Suprapubic skin (tissue), 4 donors: ENCODE data around the gene CCNT2. TPM values are rescaled to one million over a fixed set of nuclear protein-coding genes. Genes with fewer than 3 reads are reported as not detected.
"Not testable (repeated sequence)": the region's sequence is repeated elsewhere in the genome, so short reads cannot be mapped to it uniquely, and the experiment has no call there.

Source experiments
- DNase-seq, 2 donors: peaks; one replicate each; pipeline ENCODE4 v3.0.0-alpha.2; 2019; ENCODE audit warnings: low spot score in 2 of 2
- H3K27ac ChIP-seq: fragments of 200-600 bp; sonication (generic); one replicate; pipeline ENCODE4 v1.5.1; 2019
- H3K27me3 ChIP-seq: fragments of 200-600 bp; sonication (generic); one replicate; pipeline ENCODE4 v1.5.1; 2019
- H3K36me3 ChIP-seq: fragments of 200-600 bp; sonication (generic); one replicate; pipeline ENCODE4 v1.5.1; 2019
- H3K4me1 ChIP-seq: fragments of 200-600 bp; sonication (generic); one replicate; pipeline ENCODE4 v1.5.1; 2019
- H3K4me3 ChIP-seq: fragments of 200-600 bp; sonication (generic); one replicate; pipeline ENCODE4 v1.5.1; 2019; ENCODE audit warnings: mild to moderate bottlenecking
- H3K9me3 ChIP-seq: fragments of 200-600 bp; sonication (generic); one replicate; pipeline ENCODE4 v1.5.1; 2019
- EP300 ChIP-seq: sonication (generic); formaldehyde crosslinking; IDR thresholded peaks from one replicate; pipeline ENCODE4 v1.6.1; 2017; ENCODE audit warnings: antibody characterized with exemption
- POLR2A ChIP-seq, 2 donors: fragments of 450-650 bp; IDR thresholded peaks; one replicate each; pipeline ENCODE4 v1.6.1; 2017; ENCODE audit warnings: antibody characterized with exemption in 2 of 2, mild to moderate bottlenecking in 2 of 2, moderate library complexity in 2 of 2
- POLR2AphosphoS5 ChIP-seq, 3 donors: sonication (generic); formaldehyde crosslinking; IDR thresholded peaks; one replicate each; pipeline ENCODE4 v1.6.1; 2017; ENCODE audit warnings: antibody characterized with exemption in 3 of 3
- WGBS: methylation state at CpG from one replicate; pipeline ENCODE4 v1.1.5; 2018; 5-methylcytosine and 5-hydroxymethylcytosine counted together
- total RNA-seq, 4 donors: library from RNA; depleted of rRNA; stranded (reverse); fragments of >200 nt; gene quantifications; one replicate each; pipeline ENCODE4 v1.1.0, GENCODE V29; 2016
- TF ChIP-seq, protein P1 (sequence below), 2 donors: fragments of 200-600 bp in 1 of 2; fragments of 450-650 bp in 1 of 2; sonication (generic) in 1 of 2; IDR thresholded peaks; one replicate each; pipeline ENCODE4 v1.5.1; 2016 to 2019; ENCODE audit warnings: antibody characterized with exemption in 2 of 2, mild to moderate bottlenecking in 1 of 2, moderate library complexity in 1 of 2

The CCNT2 gene
- total RNA-seq, 4 donors from 2014 or later, result 24.0 to 55.8 (median 33.0) TPM

DNA sequence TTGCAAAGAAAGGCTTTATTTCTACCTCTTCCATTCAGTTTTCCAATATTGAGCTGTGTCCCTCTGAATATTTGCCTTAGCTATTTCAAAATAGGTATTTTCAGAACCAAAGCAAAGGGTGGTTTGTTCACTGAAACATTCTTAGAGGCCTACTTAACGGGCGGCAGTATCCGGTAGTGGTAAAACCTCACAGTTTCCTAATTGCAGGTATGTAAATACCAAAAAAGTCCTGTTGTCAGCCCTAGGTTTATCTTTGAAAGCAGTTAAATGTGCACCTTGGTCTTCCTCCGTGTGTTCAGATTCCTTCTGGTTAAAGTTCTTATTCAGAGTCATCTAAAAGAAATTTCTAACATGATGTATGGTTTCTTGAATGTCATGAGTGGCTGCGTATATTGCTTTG lies 38.9 kb downstream of the CCNT2 start:
- 93% methylated on average over 5 of the region's 5 CpGs for WGBS
- Histone ChIP-seq H3K36me3 (peaks cover 47% of the 10 kb centered on the region), H3K27me3 (no peaks in the 10 kb centered on the region), H3K9me3 (no peaks in the 10 kb centered on the region), H3K27ac (no peak overlapping the region), H3K4me1 (no peaks in the 10 kb centered on the region), H3K4me3 (no peak overlapping the region)
- no peak for DNase-seq
- no peak for TF ChIP-seq EP300

DNA sequence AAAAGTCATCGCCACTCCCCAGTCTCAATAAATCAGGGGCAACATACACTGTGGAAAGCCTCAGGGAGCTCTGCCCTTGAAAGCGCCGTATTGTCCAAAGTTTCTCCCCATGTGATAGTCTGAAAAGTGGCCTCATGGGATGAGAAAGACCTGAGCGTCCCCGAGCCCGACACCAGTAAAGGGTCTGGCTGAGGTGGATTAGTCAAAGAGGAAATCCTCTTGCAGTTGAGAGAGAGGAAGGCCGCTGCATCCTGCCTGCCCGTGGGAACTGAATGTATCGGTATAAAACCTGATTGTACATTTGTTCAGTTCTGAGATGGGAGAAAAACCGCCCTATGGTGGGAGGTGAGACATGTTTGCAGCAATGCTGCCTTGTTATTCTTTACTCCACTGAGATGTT lies 48.5 kb downstream of the CCNT2 start:
- not testable (repeated sequence) for DNase-seq, H3K27me3 ChIP-seq, H3K4me1 ChIP-seq, H3K4me3 ChIP-seq, H3K27ac ChIP-seq, H3K9me3 ChIP-seq, H3K36me3 ChIP-seq
- WGBS, result 65% methylated on average over 10 of the region's 10 CpGs

- TF ChIP-seq, protein P1, sequence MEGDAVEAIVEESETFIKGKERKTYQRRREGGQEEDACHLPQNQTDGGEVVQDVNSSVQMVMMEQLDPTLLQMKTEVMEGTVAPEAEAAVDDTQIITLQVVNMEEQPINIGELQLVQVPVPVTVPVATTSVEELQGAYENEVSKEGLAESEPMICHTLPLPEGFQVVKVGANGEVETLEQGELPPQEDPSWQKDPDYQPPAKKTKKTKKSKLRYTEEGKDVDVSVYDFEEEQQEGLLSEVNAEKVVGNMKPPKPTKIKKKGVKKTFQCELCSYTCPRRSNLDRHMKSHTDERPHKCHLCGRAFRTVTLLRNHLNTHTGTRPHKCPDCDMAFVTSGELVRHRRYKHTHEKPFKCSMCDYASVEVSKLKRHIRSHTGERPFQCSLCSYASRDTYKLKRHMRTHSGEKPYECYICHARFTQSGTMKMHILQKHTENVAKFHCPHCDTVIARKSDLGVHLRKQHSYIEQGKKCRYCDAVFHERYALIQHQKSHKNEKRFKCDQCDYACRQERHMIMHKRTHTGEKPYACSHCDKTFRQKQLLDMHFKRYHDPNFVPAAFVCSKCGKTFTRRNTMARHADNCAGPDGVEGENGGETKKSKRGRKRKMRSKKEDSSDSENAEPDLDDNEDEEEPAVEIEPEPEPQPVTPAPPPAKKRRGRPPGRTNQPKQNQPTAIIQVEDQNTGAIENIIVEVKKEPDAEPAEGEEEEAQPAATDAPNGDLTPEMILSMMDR (IDR thresholded peaks at IDR 0.05), result no peak
- TF ChIP-seq EP300 (no peak), POLR2AphosphoS5 (IDR thresholded peaks at IDR 0.05) (no peak), POLR2A (IDR thresholded peaks at IDR 0.05) (no peak)
- Histone ChIP-seq H3K27me3 (no peaks in the 10 kb centered on the region), H3K27ac (no peak overlapping the region), H3K4me1 (no peaks in the 10 kb centered on the region), H3K9me3 (peaks cover 9% of the 10 kb centered on the region), H3K36me3 (no peaks in the 10 kb centered on the region), H3K4me3 (no peak overlapping the region)
- DNase-seq, result no peak
- 89% methylated on average over 2 of the region's 2 CpGs for WGBS
These were observed 54.9 kb downstream of the CCNT2 start for GRCh38 chr2:134973241-134974138.

GRCh38 chr2:134975281-134976009 lies 56.8 kb downstream of the CCNT2 start:
- 87% methylated on average over 4 of the region's 6 CpGs for WGBS
- H3K9me3 ChIP-seq, result peaks cover 9% of the 10 kb centered on the region
- H3K4me3 ChIP-seq, result no peak overlapping the region
- no peaks in the 10 kb centered on the region for H3K27me3 ChIP-seq
- H3K36me3 ChIP-seq, result no peaks in the 10 kb centered on the region
- TF ChIP-seq POLR2A (IDR thresholded peaks at IDR 0.05), result no peak
- DNase-seq, result no peak
- no peaks in the 10 kb centered on the region for H3K4me1 ChIP-seq
- H3K27ac ChIP-seq, result no peak overlapping the region

DNA sequence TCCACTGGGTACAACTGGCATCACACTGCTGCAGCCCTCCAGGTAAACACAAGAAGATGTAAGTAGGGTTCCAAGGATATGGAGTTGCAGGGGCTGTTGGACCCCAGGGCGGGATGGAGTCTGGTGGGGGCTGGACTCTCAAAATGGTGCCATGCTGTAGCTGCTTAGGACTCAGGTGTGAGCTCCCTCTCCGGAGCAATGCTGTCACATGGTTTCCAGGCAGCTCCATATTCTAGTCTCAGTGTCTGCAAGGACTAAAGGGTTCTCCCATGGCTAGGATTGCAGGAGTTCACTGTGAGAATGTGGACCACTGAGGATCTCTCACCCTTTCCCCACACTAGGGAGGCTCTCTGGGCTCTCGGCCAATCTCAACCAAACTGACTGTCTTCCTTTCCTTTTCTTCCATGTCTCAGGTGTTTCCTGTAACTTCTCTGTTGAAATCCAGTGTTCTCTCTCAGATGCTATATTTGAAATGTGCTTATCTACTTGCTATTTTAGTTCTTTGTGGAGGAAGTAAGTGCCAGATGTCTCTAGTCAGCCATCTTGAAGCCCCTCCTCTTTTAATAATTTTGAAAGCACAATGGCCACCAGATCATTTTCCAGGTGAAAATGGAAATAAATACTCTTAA lies 57.6 kb downstream of the CCNT2 start:
- no peak for DNase-seq

DNA sequence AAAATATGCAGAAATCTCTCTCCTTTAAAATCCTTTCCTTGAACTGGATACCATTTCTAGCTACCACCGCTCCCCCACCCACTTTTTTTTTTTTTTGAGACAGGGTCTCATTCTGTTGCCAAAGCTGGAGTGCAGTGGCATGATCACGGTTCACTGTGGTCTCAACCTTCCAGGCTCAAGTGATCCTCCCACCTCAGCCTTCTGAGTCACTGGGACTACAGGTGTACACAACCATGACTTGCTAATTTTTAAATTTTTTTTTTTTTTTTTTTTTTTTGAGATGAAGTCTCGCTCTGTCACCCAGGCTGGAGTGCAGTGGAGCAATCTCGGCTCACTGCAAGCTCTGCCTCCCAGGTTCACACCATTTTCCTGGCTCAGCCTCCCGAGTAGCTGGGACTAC lies 58.5 kb downstream of the CCNT2 start:
- WGBS, result 90% methylated on average over 5 of the region's 5 CpGs
- not testable (repeated sequence) for DNase-seq, H3K27me3 ChIP-seq, H3K27ac ChIP-seq, H3K4me1 ChIP-seq, H3K36me3 ChIP-seq, H3K9me3 ChIP-seq, H3K4me3 ChIP-seq

More for the DNA sequence above, 57.6 kb downstream of the CCNT2 start:
- H3K27me3 ChIP-seq, result no peaks in the 10 kb centered on the region
- 68% methylated on average over 3 of the region's 3 CpGs for WGBS
- no peak overlapping the region for H3K27ac ChIP-seq
- peaks cover 9% of the 10 kb centered on the region for H3K9me3 ChIP-seq
- no peak overlapping the region for H3K4me3 ChIP-seq
- TF ChIP-seq, protein P1 (IDR thresholded peaks at IDR 0.05), result no peak
- H3K4me1 ChIP-seq, result no peaks in the 10 kb centered on the region
- no peaks in the 10 kb centered on the region for H3K36me3 ChIP-seq

DNA sequence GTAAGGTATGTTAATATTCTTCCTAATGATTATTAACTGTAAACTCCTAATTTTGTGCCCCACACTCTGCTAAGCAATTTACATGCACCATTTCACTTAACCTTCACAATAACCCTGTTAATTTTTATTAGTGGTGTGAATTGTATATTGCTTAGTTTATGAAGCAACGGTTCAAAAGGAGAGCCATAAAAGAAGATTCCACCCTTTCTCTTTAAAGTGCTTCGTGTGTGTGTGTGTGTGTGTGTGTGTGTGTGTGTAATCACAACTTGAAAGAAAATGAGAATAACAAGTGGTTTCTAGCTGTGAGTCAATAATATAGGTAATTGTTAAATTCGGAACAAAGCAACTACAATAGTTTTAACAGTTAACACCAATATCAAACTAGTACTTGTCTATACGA lies 60.6 kb downstream of the CCNT2 start:
- no peak overlapping the region for H3K27ac ChIP-seq
- WGBS, result 60% methylated on average over 4 of the region's 4 CpGs

More for the DNA sequence above, 60.6 kb downstream of the CCNT2 start:
- H3K4me1 ChIP-seq, result no peaks in the 10 kb centered on the region
- H3K27me3 ChIP-seq, result no peaks in the 10 kb centered on the region
- peaks cover 3% of the 10 kb centered on the region for H3K9me3 ChIP-seq
- no peak overlapping the region for H3K4me3 ChIP-seq
- H3K36me3 ChIP-seq, result no peaks in the 10 kb centered on the region
- DNase-seq, result no peak
- TF ChIP-seq EP300, result no peak
- TF ChIP-seq POLR2A (IDR thresholded peaks at IDR 0.05), result no peak
- no peak for TF ChIP-seq POLR2AphosphoS5 (IDR thresholded peaks at IDR 0.05)
- TF ChIP-seq, protein P1 (IDR thresholded peaks at IDR 0.05), result no peak
